Measurements from ENCODE around the gene PRPS1.

GRCh38 chrX:107628662-107629539 is 591 bp downstream of the PRPS1 start:
- TF ChIP-seq POLR2A (IDR thresholded peaks at IDR 0.05) (no peak), POLR2AphosphoS5 (IDR thresholded peaks at IDR 0.05) (no peak)
- TF ChIP-seq, protein P1, sequence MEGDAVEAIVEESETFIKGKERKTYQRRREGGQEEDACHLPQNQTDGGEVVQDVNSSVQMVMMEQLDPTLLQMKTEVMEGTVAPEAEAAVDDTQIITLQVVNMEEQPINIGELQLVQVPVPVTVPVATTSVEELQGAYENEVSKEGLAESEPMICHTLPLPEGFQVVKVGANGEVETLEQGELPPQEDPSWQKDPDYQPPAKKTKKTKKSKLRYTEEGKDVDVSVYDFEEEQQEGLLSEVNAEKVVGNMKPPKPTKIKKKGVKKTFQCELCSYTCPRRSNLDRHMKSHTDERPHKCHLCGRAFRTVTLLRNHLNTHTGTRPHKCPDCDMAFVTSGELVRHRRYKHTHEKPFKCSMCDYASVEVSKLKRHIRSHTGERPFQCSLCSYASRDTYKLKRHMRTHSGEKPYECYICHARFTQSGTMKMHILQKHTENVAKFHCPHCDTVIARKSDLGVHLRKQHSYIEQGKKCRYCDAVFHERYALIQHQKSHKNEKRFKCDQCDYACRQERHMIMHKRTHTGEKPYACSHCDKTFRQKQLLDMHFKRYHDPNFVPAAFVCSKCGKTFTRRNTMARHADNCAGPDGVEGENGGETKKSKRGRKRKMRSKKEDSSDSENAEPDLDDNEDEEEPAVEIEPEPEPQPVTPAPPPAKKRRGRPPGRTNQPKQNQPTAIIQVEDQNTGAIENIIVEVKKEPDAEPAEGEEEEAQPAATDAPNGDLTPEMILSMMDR (IDR thresholded peaks at IDR 0.05), result no peak

All from prostate gland (tissue), 2 donors.